Gastrocnemius medialis (tissue), 4 donors: ENCODE results near the gene SLC38A8.

Experiments used
- CTCF ChIP-seq, 5 experiments: fragments of 450-650 bp in 3 of 5; fragments of 200-600 bp in 2 of 5; sonication (generic) in 2 of 5; IDR thresholded peaks in 4 of 5; conservative IDR thresholded peaks in 1 of 5; 1 replicate in 4 of 5; 2 replicates in 1 of 5; pipeline ENCODE4 v1.5.1; 2016 to 2019; ENCODE audit warnings: antibody characterized with exemption in 5 of 5, mild to moderate bottlenecking in 3 of 5, moderate library complexity in 3 of 5
- POLR2A ChIP-seq, 2 donors: fragments of 450-650 bp; IDR thresholded peaks; one replicate each; pipeline ENCODE4 v1.6.1; 2017; ENCODE audit warnings: antibody characterized with exemption in 2 of 2, mild to moderate bottlenecking in 2 of 2, moderate library complexity in 2 of 2

- TF ChIP-seq CTCF (IDR thresholded peaks at IDR 0.05 in 4 of 5, conservative IDR thresholded peaks at IDR 0.05 in 1 of 5) (no peak), POLR2A (IDR thresholded peaks at IDR 0.05) (no peak)
Measured at GRCh38 chr16:84059111-84059510, 16.5 kb upstream of the SLC38A8 start.
